Body of pancreas (tissue), 4 donors: Measurements from ENCODE around the gene ADCY1. TPM values are rescaled to one million over a fixed set of nuclear protein-coding genes. Genes with fewer than 3 reads are reported as not detected.
A peak's percentile ranks its signal among the peaks of the same experiment; 100 is the strongest.

ENCODE experiments used
- ATAC-seq: fragments of 150-250 bp; one replicate; pipeline ENCODE4 v1.9.1; 2016
- DNase-seq, 4 donors: peaks; one replicate each; pipeline ENCODE4 v3.0.0-alpha.2; 2019
- H3K27ac ChIP-seq, 4 donors: fragments of 200-600 bp; sonication (generic); 1 replicate in 3 of 4; 2 replicates in 1 of 4; pipeline versions ENCODE4 v1.5.1 to v1.6.1; 2016 to 2019; ENCODE audit warnings: mild to moderate bottlenecking in 1 of 4, mixed read lengths in 1 of 4, moderate library complexity in 1 of 4
- H3K27me3 ChIP-seq, 2 donors: fragments of 200-600 bp; sonication (generic); one replicate each; pipeline ENCODE4 v1.6.0; 2016; ENCODE audit warnings: mild to moderate bottlenecking in 1 of 2
- H3K36me3 ChIP-seq, 2 donors: fragments of 200-600 bp; sonication (generic); replicated peaks in 1 of 2; 2 replicates each; pipeline ENCODE4 v1.5.1; 2016; ENCODE audit warnings: low read depth in 2 of 2; ENCODE audit not compliant: insufficient read depth in 1 of 2
- H3K4me1 ChIP-seq: fragments of 200-600 bp; sonication (generic); one replicate; pipeline ENCODE4 v1.6.0; 2016
- H3K4me3 ChIP-seq, 2 donors: fragments of 200-600 bp; sonication (generic); 1 replicate in 1 of 2; 2 replicates in 1 of 2; pipeline ENCODE4 v1.5.1; 2016 to 2019
- H3K9me3 ChIP-seq, 3 donors: fragments of 200-600 bp; sonication (generic); 1 replicate in 2 of 3; 2 replicates in 1 of 3; pipeline ENCODE4 v1.5.1; 2016
- CTCF ChIP-seq, 7 experiments: fragments of 450-650 bp in 4 of 7; fragments of 200-600 bp in 3 of 7; sonication (generic) in 3 of 7; IDR thresholded peaks; one replicate each; pipeline ENCODE4 v1.5.1; 2016 to 2019; ENCODE audit warnings: antibody characterized with exemption in 7 of 7
- POLR2A ChIP-seq, 3 donors: fragments of 450-650 bp; IDR thresholded peaks; one replicate each; pipeline ENCODE4 v1.6.1; 2016; ENCODE audit warnings: antibody characterized with exemption in 3 of 3, mild to moderate bottlenecking in 2 of 3
- WGBS, 2 donors: methylation state at CpG; one replicate each; pipeline ENCODE4 v1.1.5; 2017; 5-methylcytosine and 5-hydroxymethylcytosine counted together
- intact Hi-C: fragments of 100-400 bp; cut with DNase I; formaldehyde crosslinking; loops from one replicate; pipeline ENCODE4 v1.15.1; 2023
- total RNA-seq, 2 donors: library from RNA; depleted of rRNA; stranded (reverse); fragments of >200 nt; gene quantifications; one replicate each; pipeline ENCODE4 v1.1.0, GENCODE V29; 2016

The ADCY1 gene
- total RNA-seq, 2 donors from 2014 or later: 6.2 to 7.6 TPM

GRCh38 chr7:45660201-45660900, 86.2 kb downstream of the ADCY1 start:
- Histone ChIP-seq H3K4me1 (no peaks in the 10 kb centered on the region), H3K4me3 (no peak overlapping the region), H3K27ac (no peak overlapping the region), H3K27me3 (no peaks in the 10 kb centered on the region), H3K9me3 (no peaks in the 10 kb centered on the region), H3K36me3 (no peaks in the 10 kb centered on the region)
- WGBS, 2 donors: 85 to 94% methylated on average over 3 to 6 of the region's 6 CpGs
- TF ChIP-seq CTCF (IDR thresholded peaks at IDR 0.05) (no peak), POLR2A (IDR thresholded peaks at IDR 0.05) (no peak)
- ATAC-seq (no peak), DNase-seq (peak in 1 of 4 donors; percentile 2)
- intact Hi-C loops: no loop called here

GRCh38 chr7:45660901-45661211, 86.7 kb downstream of the ADCY1 start:
- WGBS, 2 donors: 63 to 67% methylated on average over 1 of the region's 1 CpG
- intact Hi-C loops: no loop called here
- TF ChIP-seq POLR2A (IDR thresholded peaks at IDR 0.05) (no peak), CTCF (IDR thresholded peaks at IDR 0.05) (no peak)
- Histone ChIP-seq H3K27me3 (no peaks in the 10 kb centered on the region), H3K4me1 (no peaks in the 10 kb centered on the region), H3K36me3 (no peaks in the 10 kb centered on the region), H3K9me3 (no peaks in the 10 kb centered on the region), H3K4me3 (no peak overlapping the region), H3K27ac (no peak overlapping the region)
- no peak for DNase-seq
- ATAC-seq: no peak

GRCh38 chr7:45661302-45661995, 87.3 kb downstream of the ADCY1 start:
- H3K27me3 ChIP-seq: no peaks in the 10 kb centered on the region
- no peaks in the 10 kb centered on the region for H3K36me3 ChIP-seq
- DNase-seq: peak in 1 of 4 donors; percentile 3
- no peaks in the 10 kb centered on the region for H3K9me3 ChIP-seq
- no peaks in the 10 kb centered on the region for H3K4me1 ChIP-seq
- 80 to 83% methylated on average over 8 to 16 of the region's 16 CpGs for WGBS, 2 donors
- no peak overlapping the region for H3K4me3 ChIP-seq
- ATAC-seq: no peak
- intact Hi-C loops: no loop called here
- no peak overlapping the region for H3K27ac ChIP-seq
- TF ChIP-seq CTCF (IDR thresholded peaks at IDR 0.05) (no peak), POLR2A (IDR thresholded peaks at IDR 0.05) (no peak)

GRCh38 chr7:45662018-45662417, 87.8 kb downstream of the ADCY1 start:
- ATAC-seq: no peak
- intact Hi-C loops: no loop called here
- Histone ChIP-seq H3K4me3 (no peak overlapping the region), H3K9me3 (no peaks in the 10 kb centered on the region), H3K27me3 (no peaks in the 10 kb centered on the region), H3K36me3 (no peaks in the 10 kb centered on the region), H3K4me1 (no peaks in the 10 kb centered on the region), H3K27ac (no peak overlapping the region)
- DNase-seq: peak in 1 of 4 donors; percentile 4
- TF ChIP-seq POLR2A (IDR thresholded peaks at IDR 0.05): no peak
- TF ChIP-seq CTCF (IDR thresholded peaks at IDR 0.05): no peak
- 72 to 80% methylated on average over 6 of the region's 6 CpGs for WGBS, 2 donors
